ENCODE measurements around the gene MAGEA2B.
"Not testable (repeated sequence)": the region's sequence is repeated elsewhere in the genome, so short reads cannot be mapped to it uniquely, and the experiment has no call there.

The MAGEA2B gene, protein sequence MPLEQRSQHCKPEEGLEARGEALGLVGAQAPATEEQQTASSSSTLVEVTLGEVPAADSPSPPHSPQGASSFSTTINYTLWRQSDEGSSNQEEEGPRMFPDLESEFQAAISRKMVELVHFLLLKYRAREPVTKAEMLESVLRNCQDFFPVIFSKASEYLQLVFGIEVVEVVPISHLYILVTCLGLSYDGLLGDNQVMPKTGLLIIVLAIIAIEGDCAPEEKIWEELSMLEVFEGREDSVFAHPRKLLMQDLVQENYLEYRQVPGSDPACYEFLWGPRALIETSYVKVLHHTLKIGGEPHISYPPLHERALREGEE

GRCh38 chrX:152713815-152714787 lies at the start of gene MAGEA2B:
Gene MAGEA2B, plus strand, starts transcription at chrX:152714628. Its CDS starts 2,479 bp downstream, at chrX:152717107.
- H3K27ac Mint-ChIP-seq; H3K9me3 Mint-ChIP-seq; H3K4me3 Mint-ChIP-seq; H3K4me1 Mint-ChIP-seq; H3K36me3 Mint-ChIP-seq (ENCODE audit: low read depth); DNase-seq; ATAC-seq; H3K27me3 Mint-ChIP-seq: not testable (repeated sequence)

DNA sequence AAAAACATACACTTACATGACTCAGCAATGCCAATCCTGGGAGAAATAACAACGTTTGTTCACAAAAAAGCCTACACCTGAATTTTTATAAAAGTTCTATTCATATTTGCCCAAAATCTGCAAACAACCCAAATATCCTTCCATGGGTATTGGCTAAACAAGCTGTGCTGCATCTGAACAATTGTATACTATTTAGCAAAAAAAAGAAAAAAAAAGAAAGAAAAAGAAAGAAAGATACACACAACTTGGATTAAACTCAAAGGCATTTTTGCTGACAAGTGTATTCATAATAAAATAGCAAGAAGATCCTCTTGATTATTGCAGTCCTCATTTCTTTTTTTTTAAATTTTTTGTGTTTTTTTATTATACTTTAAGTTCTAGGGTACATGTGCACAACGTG lies 40.3 kb upstream of the MAGEA2B start:
- Mint-ChIP-seq H3K27ac (no peak overlapping the region), H3K9me3 (no peaks in the 10 kb centered on the region), H3K4me1 (no peaks in the 10 kb centered on the region), H3K4me3 (no peak overlapping the region), H3K27me3 (no peaks in the 10 kb centered on the region), H3K36me3 (ENCODE audit: low read depth) (no peaks in the 10 kb centered on the region)
- no peak for DNase-seq
- no peak for ATAC-seq

DNA sequence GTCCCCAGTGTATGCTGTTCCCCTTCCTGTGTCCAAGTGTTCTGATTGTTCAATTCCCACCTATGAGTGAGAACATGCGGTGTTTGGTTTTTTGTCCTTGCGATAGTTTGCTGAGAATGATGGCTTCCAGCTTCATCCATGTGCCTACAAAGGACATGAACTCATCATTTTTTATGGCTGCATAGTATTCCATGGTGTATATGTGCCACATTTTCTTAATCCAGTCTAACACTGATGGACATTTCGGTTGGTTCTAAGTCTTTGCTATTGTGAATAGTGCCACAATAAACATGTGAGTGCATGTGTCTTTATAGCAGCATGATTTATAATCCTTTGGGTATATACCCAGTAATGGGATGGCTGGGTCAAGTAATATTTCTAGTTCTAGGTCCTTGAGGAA lies 39.8 kb upstream of the MAGEA2B start:
- H3K27ac Mint-ChIP-seq; H3K27me3 Mint-ChIP-seq; H3K36me3 Mint-ChIP-seq (ENCODE audit: low read depth); H3K4me1 Mint-ChIP-seq; H3K9me3 Mint-ChIP-seq; ATAC-seq; DNase-seq; H3K4me3 Mint-ChIP-seq: not testable (repeated sequence)

- H3K27ac Mint-ChIP-seq; H3K4me3 Mint-ChIP-seq; H3K27me3 Mint-ChIP-seq; H3K4me1 Mint-ChIP-seq; DNase-seq; H3K36me3 Mint-ChIP-seq (ENCODE audit: low read depth); H3K9me3 Mint-ChIP-seq: not testable (repeated sequence)
- peak; percentile 61 for ATAC-seq
Observed at GRCh38 chrX:152681012-152681411, 33.4 kb upstream of the MAGEA2B start.

DNA sequence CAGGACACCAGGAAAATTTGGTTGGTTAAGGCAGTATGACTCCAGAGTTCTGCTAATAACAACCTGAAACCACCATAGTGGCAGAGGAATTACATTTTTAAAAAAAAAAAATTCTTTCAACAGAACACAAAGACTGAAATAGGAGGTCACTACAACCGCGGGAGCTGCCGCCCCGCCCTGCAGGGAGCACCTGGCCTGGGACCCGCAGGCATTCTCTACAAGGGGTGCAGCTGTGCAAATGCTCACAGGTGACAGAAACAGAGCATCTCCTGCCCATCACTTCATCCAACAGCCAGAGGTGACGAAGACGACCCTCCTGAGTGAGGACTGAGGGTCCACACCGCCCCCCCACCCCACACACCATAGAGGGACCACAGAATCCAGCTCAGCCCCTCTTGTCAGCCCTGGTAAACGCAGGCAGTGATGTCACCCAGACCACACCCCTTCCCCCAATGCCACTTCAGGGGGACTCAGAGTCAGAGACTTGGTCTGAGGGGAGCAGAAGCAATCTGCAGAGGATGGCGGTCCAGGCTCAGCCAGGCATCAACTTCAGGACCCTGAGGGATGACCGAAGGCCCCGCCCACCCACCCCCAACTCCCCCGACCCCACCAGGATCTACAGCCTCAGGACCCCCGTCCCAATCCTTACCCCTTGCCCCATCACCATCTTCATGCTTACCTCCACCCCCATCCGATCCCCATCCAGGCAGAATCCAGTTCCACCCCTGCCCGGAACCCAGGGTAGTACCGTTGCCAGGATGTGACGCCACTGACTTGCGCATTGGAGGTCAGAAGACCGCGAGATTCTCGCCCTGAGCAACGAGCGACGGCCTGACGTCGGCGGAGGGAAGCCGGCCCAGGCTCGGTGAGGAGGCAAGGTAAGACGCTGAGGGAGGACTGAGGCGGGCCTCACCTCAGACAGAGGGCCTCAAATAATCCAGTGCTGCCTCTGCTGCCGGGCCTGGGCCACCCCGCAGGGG lies 16.2 kb upstream of the MAGEA2B start, which contains the start of gene MAGEA3:
MAGEA3 (plus strand) TSS at position 843 of the 980 bp plus-strand sequence. CDS start 2,039 bp downstream, outside the sequence.
- not testable (repeated sequence) for DNase-seq; H3K36me3 Mint-ChIP-seq (ENCODE audit: low read depth); H3K4me3 Mint-ChIP-seq; H3K4me1 Mint-ChIP-seq; ATAC-seq; H3K27me3 Mint-ChIP-seq; H3K27ac Mint-ChIP-seq; H3K9me3 Mint-ChIP-seq

- ATAC-seq; H3K9me3 Mint-ChIP-seq; H3K27me3 Mint-ChIP-seq; H3K36me3 Mint-ChIP-seq (ENCODE audit: low read depth); H3K4me3 Mint-ChIP-seq; H3K4me1 Mint-ChIP-seq; DNase-seq; H3K27ac Mint-ChIP-seq: not testable (repeated sequence)
Observed at GRCh38 chrX:152700390-152700789, 14.0 kb upstream of the MAGEA2B start.

- H3K4me1 Mint-ChIP-seq; H3K27ac Mint-ChIP-seq; H3K9me3 Mint-ChIP-seq; H3K27me3 Mint-ChIP-seq; ATAC-seq; H3K36me3 Mint-ChIP-seq (ENCODE audit: low read depth); DNase-seq; H3K4me3 Mint-ChIP-seq: not testable (repeated sequence)
Observed at GRCh38 chrX:152706500-152706899, 7.9 kb upstream of the MAGEA2B start.

DNA sequence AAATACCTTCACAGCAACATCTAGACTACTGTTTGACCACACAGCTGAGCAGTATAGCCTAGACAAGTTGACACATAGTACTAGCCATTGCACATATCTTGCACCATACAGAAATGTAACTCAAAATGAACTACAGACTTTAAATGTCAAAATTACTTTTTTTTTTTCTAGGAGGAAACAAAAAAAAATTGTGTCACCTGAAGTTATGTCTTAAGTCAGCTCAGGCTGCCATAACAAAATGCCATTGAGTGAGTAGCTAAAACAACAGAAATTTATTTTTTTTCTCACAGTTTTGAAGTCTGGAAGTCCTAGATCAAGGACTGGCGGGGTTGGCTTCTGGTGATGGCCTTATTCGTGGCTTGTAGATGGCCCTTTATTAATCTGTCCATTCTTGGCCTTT lies 5.3 kb upstream of the MAGEA2B start, which contains the start of gene CSAG2:
CSAG2 (minus strand) TSS at position 101 of the 400 bp plus-strand sequence. CDS start 161 bp downstream, outside the sequence.
- DNase-seq; H3K4me3 Mint-ChIP-seq; H3K27me3 Mint-ChIP-seq; H3K4me1 Mint-ChIP-seq; H3K9me3 Mint-ChIP-seq; H3K27ac Mint-ChIP-seq; ATAC-seq; H3K36me3 Mint-ChIP-seq (ENCODE audit: low read depth): not testable (repeated sequence)

DNA sequence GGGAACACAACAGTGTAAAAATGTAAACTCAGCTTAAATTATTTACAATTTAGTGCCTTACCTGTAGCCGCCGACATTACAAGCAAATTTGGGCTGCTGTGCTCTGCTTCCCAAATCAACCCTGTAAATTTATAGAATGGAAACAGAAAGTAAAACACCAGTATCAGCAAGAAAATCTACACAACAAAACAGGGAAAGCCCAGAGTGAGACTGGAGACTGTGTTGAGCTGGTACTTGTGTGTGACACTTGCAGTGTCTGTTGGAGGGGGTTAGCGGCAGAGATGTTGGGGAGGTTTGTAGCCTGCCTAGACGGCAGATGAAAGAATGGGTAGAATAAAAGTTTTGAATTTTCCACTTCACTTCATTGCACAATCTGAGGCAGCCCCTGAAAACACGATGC lies 1.2 kb upstream of the MAGEA2B start:
- H3K4me3 Mint-ChIP-seq; ATAC-seq; H3K27ac Mint-ChIP-seq; H3K36me3 Mint-ChIP-seq (ENCODE audit: low read depth); H3K9me3 Mint-ChIP-seq; DNase-seq; H3K4me1 Mint-ChIP-seq; H3K27me3 Mint-ChIP-seq: not testable (repeated sequence)

DNA sequence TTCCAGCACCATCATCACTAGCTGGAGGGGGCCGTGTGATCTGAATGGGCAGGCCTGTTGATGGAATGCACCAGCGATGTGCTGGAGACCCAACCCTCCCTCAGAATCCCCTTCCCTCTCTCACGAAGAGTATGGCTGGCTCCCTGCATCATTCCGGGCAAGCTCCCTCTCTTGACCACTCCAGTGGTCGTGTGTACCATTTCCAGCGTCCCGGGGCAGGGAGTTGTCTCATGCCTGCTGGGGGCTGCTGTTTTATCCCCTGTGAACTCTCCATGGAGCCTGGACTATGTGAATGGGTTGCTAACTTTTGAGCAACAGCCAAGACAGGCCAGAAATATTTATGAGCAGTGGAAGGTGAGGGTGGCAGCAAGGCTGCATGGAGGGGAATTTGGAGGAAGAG lies 11.0 kb downstream of the MAGEA2B start:
- Mint-ChIP-seq H3K27ac (no peak overlapping the region), H3K4me3 (no peak overlapping the region), H3K27me3 (peaks cover 3% of the 10 kb centered on the region), H3K4me1 (no peaks in the 10 kb centered on the region), H3K9me3 (no peaks in the 10 kb centered on the region), H3K36me3 (ENCODE audit: low read depth) (no peaks in the 10 kb centered on the region)
- DNase-seq (no peak), ATAC-seq (no peak)

- Mint-ChIP-seq H3K4me3 (no peak within 1 kb of the TSS), H3K27me3 (peaks cover 3% of the 10 kb centered on the region), H3K9me3 (no peaks in the 10 kb centered on the region), H3K27ac (no peak within 1 kb of the TSS), H3K4me1 (no peaks in the 10 kb centered on the region), H3K36me3 (ENCODE audit: low read depth) (no peaks in the 10 kb centered on the region)
- DNase-seq: no peak
- ATAC-seq: no peak
Observed at GRCh38 chrX:152733261-152733975, 19.0 kb downstream of the MAGEA2B start, which contains the start of the genes CSAG1 and MAGEA12. Gene CSAG1, minus strand, starts transcription at chrX:152733721. Its CDS starts 1,261 bp downstream, at chrX:152732460. Gene MAGEA12, plus strand, starts transcription at chrX:152733757. Its CDS starts 2,405 bp downstream, at chrX:152736162.

DNA sequence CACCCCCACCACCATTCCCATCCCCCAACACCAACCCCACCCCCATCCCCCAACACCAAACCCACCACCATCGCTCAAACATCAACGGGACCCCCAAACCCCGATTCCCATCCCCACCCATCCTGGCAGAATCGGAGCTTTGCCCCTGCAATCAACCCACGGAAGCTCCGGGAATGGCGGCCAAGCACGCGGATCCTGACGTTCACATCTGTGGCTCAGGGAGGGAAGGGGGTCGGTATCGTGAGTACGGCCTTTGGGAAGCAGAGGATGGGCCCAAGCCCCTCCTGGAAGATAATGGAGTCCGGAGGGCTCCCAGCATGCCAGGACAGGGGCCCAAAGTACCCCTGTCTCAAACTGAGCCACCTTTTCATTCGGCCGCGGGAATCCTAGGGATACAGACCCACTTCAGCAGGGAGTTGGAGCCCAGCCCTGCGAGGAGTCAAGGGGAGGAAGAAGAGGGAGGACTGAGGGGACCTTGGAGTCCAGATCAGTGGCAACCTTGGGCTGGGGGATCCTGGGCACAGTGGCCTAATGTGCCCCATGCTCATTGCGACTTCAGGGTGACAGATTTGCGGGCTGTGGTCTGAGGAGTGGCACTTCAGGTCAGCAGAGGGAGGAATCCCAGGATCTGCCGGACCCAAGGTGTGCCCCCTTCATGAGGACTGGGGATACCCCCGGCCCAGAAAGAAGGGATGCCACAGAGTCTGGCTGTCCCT lies 19.9 kb downstream of the MAGEA2B start:
- H3K27ac Mint-ChIP-seq; DNase-seq; ATAC-seq; H3K36me3 Mint-ChIP-seq (ENCODE audit: low read depth); H3K4me3 Mint-ChIP-seq; H3K27me3 Mint-ChIP-seq; H3K9me3 Mint-ChIP-seq; H3K4me1 Mint-ChIP-seq: not testable (repeated sequence)

DNA sequence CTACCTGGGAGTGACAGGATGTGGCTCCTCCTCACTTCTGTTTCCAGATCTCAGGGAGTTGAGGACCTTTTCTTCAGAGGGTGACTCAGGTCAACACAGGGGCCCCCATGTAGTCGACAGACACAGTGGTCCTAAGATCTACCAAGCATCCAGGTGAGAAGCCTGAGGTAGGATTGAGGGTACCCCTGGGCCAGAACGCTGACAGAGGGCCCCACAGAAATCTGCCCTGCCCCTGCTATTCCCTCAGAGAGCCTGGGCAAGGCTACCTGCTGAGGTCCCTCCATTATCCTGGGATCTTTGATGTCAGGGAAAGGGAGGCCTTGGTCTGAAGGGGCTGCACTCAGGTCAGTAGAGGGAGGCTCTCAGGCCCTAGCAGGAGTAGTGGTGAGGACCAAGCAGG lies 20.7 kb downstream of the MAGEA2B start:
- H3K4me3 Mint-ChIP-seq: no peak overlapping the region
- no peaks in the 10 kb centered on the region for H3K9me3 Mint-ChIP-seq
- no peaks in the 10 kb centered on the region for H3K36me3 Mint-ChIP-seq (ENCODE audit: low read depth)
- H3K27me3 Mint-ChIP-seq: no peaks in the 10 kb centered on the region
- ATAC-seq (no peak), DNase-seq (no peak)
- H3K27ac Mint-ChIP-seq: no peak overlapping the region
- H3K4me1 Mint-ChIP-seq: no peaks in the 10 kb centered on the region

Data from activated naive CD8-positive, alpha-beta T cell treated with anti-CD3 and anti-CD28 coated beads, Interleukin-2, amount 50 U/mL, for 24 hours (primary cell).